Osteocyte (in vitro differentiated cells): ENCODE measurements around the gene CLDN24. TPM values are rescaled to one million over a fixed set of nuclear protein-coding genes. Genes with fewer than 3 reads are reported as not detected.

Experiments used
- DNase-seq: peaks from one replicate; pipeline ENCODE4 v3.0.0; 2021; ENCODE audit warnings: mixed read lengths; ENCODE audit not compliant: unreplicated experiment; ENCODE audit errors: extremely low spot score
- H3K27ac Mint-ChIP-seq: one replicate; pipeline ENCODE4 v1.8.0; 2021; ENCODE audit warnings: mild to moderate bottlenecking, mixed read lengths; ENCODE audit not compliant: unreplicated experiment
- H3K27me3 Mint-ChIP-seq: one replicate; pipeline ENCODE4 v1.8.0; 2021; ENCODE audit warnings: mixed read lengths; ENCODE audit not compliant: unreplicated experiment
- H3K36me3 Mint-ChIP-seq: one replicate; pipeline ENCODE4 v1.8.0; 2021; ENCODE audit warnings: mixed read lengths; ENCODE audit not compliant: unreplicated experiment
- H3K4me1 Mint-ChIP-seq: one replicate; pipeline ENCODE4 v1.8.0; 2021; ENCODE audit warnings: mixed read lengths; ENCODE audit not compliant: unreplicated experiment
- H3K4me3 Mint-ChIP-seq: one replicate; pipeline ENCODE4 v1.8.0; 2021; ENCODE audit warnings: mild to moderate bottlenecking, moderate library complexity, mixed read lengths; ENCODE audit not compliant: unreplicated experiment
- H3K9me3 Mint-ChIP-seq: one replicate; pipeline ENCODE4 v1.8.0; 2021; ENCODE audit warnings: mixed read lengths; ENCODE audit not compliant: unreplicated experiment
- CTCF ChIP-seq: fragments of 200-600 bp; sonication (generic); IDR thresholded peaks from 2 replicates; pipeline ENCODE4 v1.5.0; 2021; ENCODE audit warnings: antibody characterized with exemption, mild to moderate bottlenecking, moderate library complexity
- total RNA-seq: library from RNA; stranded (reverse); gene quantifications from 2 replicates; pipeline ENCODE4 v1.2.1, GENCODE V29; 2021

The CLDN24 gene
- total RNA-seq, 1 donor from 2014 or later, result not detected

DNA sequence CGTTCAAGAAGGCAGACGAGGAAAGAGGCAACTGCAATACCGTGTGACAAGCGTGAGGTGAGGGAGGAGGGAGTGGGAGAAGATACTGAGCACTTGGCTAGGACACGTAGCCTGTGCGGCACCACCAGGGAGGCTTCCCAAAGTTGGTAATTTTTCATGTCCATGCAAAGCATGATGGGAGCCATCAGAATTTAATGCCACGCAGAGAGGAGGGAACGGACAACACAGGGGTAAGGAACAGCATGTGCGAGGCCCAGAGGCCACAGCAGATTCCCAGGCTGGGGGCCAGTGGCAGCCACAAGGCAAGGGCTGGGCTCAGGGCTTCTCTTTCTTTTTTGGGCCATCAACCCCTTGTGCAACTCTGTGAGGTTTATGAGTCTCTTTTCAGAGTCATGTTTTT, 11.0 kb upstream of the CLDN24 start:
- no peaks in the 10 kb centered on the region for H3K9me3 Mint-ChIP-seq
- no peak overlapping the region for H3K27ac Mint-ChIP-seq
- no peaks in the 10 kb centered on the region for H3K36me3 Mint-ChIP-seq
- peaks cover 21% of the 10 kb centered on the region for H3K4me1 Mint-ChIP-seq
- TF ChIP-seq CTCF, result no peak
- H3K27me3 Mint-ChIP-seq, result no peaks in the 10 kb centered on the region
- no peak overlapping the region for H3K4me3 Mint-ChIP-seq
- DNase-seq, result peak; percentile 62

- Mint-ChIP-seq H3K27ac (no peak overlapping the region), H3K27me3 (no peaks in the 10 kb centered on the region), H3K36me3 (no peaks in the 10 kb centered on the region), H3K4me1 (peaks cover 17% of the 10 kb centered on the region), H3K4me3 (no peak overlapping the region), H3K9me3 (no peaks in the 10 kb centered on the region)
- TF ChIP-seq CTCF, result no peak
- DNase-seq, result peak; percentile 60
These were observed 10.2 kb upstream of the CLDN24 start for GRCh38 chr4:183332447-183332846.

DNA sequence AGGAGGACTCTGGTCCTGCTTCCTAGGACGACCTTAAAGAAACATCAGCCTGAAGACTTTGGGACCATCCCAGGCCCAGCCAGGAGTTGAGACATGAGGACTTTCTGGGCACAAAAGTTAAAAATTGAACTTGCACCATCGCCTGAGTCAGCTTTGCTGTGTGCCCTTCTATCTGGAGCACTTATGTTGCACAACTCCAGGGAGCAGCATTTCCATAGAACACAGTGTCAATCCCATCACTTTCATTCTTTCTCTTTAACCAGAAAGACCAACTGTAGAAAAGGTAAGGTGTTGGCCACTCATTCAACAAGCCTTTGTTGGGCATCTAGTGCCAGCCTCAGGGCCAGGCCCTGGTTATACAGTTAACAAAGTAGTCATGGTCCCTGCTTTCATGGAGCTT, 8.6 kb upstream of the CLDN24 start:
- H3K27me3 Mint-ChIP-seq, result no peaks in the 10 kb centered on the region
- H3K9me3 Mint-ChIP-seq, result peaks cover 8% of the 10 kb centered on the region
- no peak overlapping the region for H3K4me3 Mint-ChIP-seq
- TF ChIP-seq CTCF, result no peak
- H3K36me3 Mint-ChIP-seq, result peaks cover 5% of the 10 kb centered on the region
- H3K4me1 Mint-ChIP-seq, result peaks cover 16% of the 10 kb centered on the region
- H3K27ac Mint-ChIP-seq, result no peak overlapping the region
- DNase-seq, result no peak

DNA sequence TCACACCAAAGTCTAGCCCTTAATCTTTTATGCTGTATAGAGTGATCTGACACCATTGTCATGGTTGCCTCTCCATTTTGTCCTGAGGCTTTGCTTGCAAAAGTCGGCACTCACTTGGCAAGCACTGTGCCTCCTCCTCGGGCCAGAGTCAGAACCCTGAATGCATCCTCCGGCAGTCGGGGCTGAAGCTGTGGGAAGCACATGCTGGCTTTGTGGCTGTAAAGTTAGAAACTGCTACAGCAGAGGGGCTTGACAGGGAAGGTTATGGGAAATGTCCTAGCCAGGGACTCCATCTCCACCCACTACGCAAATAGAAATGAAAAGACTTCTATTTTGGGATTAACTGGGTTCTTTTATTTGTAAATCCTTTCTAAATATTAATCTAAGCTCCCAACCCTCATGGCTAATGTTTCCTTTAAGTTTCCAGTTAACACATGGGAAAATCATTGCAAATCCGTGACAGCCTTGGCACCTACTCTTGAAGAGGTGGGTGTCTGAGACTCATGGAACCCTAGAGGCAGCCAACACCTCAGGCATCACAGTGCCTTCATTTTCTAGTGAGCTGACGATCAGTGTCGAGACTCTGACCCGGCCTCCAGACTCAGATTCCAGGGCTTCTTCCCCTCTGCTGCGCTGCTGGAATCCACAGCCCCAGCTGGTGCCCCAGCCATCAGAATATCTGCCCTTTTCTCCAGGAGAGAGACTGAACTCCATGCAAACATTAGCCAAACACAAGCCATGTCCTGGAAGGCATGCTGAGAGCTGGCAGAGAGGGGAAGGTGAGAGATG, 7.9 kb upstream of the CLDN24 start:
- no peak overlapping the region for H3K27ac Mint-ChIP-seq
- peak; percentile 57 for DNase-seq
- no peaks in the 10 kb centered on the region for H3K27me3 Mint-ChIP-seq

More for the DNA sequence above, 7.9 kb upstream of the CLDN24 start:
- H3K4me3 Mint-ChIP-seq, result no peak overlapping the region
- H3K36me3 Mint-ChIP-seq, result peaks cover 9% of the 10 kb centered on the region
- TF ChIP-seq CTCF, result no peak
- H3K9me3 Mint-ChIP-seq, result peaks cover 8% of the 10 kb centered on the region
- H3K4me1 Mint-ChIP-seq, result peaks cover 9% of the 10 kb centered on the region
